ENCODE data around the gene GDNF. TPM values are rescaled to one million over a fixed set of nuclear protein-coding genes. Genes with fewer than 3 reads are reported as not detected.

GDNF gene, protein sequence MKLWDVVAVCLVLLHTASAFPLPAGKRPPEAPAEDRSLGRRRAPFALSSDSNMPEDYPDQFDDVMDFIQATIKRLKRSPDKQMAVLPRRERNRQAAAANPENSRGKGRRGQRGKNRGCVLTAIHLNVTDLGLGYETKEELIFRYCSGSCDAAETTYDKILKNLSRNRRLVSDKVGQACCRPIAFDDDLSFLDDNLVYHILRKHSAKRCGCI
- 10 to 100 TPM in 1 of 3 donors, under 1 TPM in 2; 0.64 to 17.3 (median 0.94) TPM for total RNA-seq
- long read RNA-seq, donor 1, partial matches to known transcripts, result 0 of 5 reads
- long read RNA-seq, donor 1, other reads (novel, unspliced or antisense), result 3 of 5 reads
- long read RNA-seq, donor 2, result 0 reads

DNA sequence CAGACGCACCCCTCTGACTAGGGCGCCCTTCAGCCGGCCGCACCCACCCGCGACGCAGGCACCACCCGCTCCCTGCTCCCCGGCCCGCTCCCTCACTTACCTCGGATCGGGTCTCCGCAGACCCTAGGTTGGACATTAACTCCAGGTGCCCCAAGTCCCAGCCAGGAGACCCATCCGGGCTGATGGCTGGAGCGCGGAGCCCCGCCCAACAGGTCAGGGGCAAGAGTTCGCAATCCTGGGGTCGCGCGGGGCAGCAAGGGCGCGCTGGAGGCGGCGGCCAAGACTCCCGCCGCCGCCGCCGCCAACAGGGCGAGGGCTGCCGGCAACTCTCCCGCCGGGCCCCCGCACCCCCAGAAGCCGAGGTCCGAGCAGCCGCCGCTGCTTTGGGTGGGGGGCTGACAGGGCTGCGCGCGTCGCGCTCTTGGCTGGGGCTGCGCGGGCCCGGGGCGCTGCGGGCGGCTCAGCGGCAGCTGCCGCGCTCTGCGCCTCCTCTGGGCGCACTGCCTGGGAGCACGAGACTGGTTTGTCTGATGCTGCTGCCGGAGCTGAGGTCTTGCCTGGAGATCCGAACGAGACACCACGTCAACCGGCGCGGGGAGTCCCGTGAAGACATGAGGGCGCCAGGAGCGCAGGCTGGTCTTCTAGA is at the start of gene GDNF:
GDNF (minus strand) TSS at position 635 of the 646 bp plus-strand sequence. CDS start 5,245 bp downstream, outside the sequence.
- Histone ChIP-seq H3K36me3 (ENCODE audit: low read depth) (no peaks in the 10 kb centered on the region), H3K9me3 (no peaks in the 10 kb centered on the region), H3K4me3 (peak within 1 kb of the TSS; percentile 3), H3K4me1 (ENCODE audit: low read depth) (peaks cover 6% of the 10 kb centered on the region)
- intact Hi-C loops (cut with DNase I, micrococcal nuclease), result no loop called here
- TF ChIP-seq CTCF (IDR thresholded peaks at IDR 0.05), result no peak
- ATAC-seq (peak; percentile 48), DNase-seq (no peak)

DNA sequence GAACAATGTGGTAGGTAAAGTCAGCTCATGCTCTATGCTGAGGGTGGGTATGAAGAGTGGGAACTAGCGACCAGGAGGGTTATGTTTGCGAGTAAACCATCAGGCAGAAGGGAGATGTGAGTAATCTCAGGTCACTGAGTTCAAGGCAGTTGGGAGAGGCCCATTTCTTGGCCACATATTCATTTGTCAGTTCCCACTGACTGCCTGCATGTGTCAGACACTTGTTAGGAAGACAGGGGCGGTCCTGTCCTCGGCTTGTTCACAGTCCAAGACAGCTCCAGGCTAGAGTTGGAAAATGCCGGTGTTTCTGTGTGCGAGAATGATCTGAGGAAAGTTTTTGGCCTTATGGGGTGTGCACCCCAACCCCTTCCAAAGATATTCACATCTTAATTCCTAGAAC is 48.6 kb upstream of the GDNF start:
- DNase-seq, result no peak
- H3K4me3 ChIP-seq, result no peak overlapping the region
- H3K9me3 ChIP-seq, result no peaks in the 10 kb centered on the region
- H3K4me1 ChIP-seq (ENCODE audit: low read depth), result no peaks in the 10 kb centered on the region
- ATAC-seq, result no peak
- no peak for TF ChIP-seq CTCF (IDR thresholded peaks at IDR 0.05)
- H3K36me3 ChIP-seq (ENCODE audit: low read depth), result no peaks in the 10 kb centered on the region
- intact Hi-C loops (cut with DNase I, micrococcal nuclease), result no loop called here

DNA sequence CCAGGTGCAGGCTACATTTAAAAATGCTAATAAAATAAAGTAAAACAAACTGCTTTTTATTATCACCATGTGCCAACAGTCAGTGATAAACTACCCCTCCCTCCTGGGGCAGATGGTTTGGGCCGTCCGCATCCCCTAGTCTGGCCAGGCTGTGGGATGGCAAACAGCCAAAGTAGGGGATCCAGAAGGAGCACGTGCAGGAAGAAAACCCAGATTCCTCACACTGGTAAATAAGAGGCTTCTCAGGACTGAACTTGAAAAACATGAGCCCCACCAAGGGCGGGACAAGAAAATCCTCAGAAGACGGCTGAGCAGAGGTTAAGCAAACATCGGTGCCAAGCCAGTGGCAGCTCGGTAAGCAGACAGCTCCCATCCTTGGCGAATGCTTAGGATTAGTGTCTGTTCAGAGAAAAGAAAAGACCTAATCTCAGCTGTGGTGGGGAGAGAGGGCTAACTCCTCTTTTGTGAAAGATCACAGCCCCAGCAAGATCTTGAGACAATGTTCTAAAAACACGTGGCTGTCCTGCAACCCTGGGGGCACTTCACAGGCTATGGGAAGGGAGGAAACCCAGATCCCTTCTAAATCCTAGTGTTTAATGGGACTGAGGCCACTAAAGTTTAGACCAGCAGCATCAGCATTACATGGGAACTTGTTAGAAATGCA is 46.5 kb upstream of the GDNF start:
- ATAC-seq (no peak), DNase-seq (no peak)
- Histone ChIP-seq H3K4me1 (ENCODE audit: low read depth) (no peaks in the 10 kb centered on the region), H3K36me3 (ENCODE audit: low read depth) (no peaks in the 10 kb centered on the region), H3K9me3 (no peaks in the 10 kb centered on the region), H3K4me3 (no peak overlapping the region)
- TF ChIP-seq CTCF (IDR thresholded peaks at IDR 0.05), result no peak
- intact Hi-C loops (cut with DNase I, micrococcal nuclease), result no loop called here

DNA sequence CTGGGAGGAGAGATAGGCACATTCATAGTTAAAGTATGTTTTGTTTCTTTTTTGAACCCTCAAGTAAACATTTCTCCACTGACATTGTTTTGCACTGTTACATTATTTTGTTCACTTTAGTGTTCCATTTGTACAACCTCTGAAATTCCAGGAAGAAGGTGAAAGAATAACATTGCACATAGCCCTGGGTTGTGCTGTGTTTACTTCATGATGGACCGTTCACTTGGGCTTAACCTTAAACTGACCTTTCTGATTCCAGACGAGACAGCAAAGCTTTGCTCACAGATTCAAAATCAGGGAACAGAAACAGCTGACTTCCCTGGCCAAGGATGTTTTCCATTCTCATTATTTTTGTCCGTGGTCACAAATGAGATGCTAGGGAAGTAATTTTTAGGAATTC is 42.8 kb upstream of the GDNF start:
- DNase-seq (no peak), ATAC-seq (no peak)
- TF ChIP-seq CTCF (IDR thresholded peaks at IDR 0.05), result no peak
- Histone ChIP-seq H3K36me3 (ENCODE audit: low read depth) (no peaks in the 10 kb centered on the region), H3K4me1 (ENCODE audit: low read depth) (no peaks in the 10 kb centered on the region), H3K9me3 (no peaks in the 10 kb centered on the region), H3K4me3 (no peak overlapping the region)
- intact Hi-C loops (cut with DNase I, micrococcal nuclease), result no loop called here

GRCh38 chr5:37881359-37881758 is 41.5 kb upstream of the GDNF start:
- H3K4me1 ChIP-seq (ENCODE audit: low read depth), result no peaks in the 10 kb centered on the region
- no peaks in the 10 kb centered on the region for H3K9me3 ChIP-seq
- DNase-seq (no peak), ATAC-seq (no peak)
- intact Hi-C loops (cut with DNase I, micrococcal nuclease), result no loop called here
- no peak for TF ChIP-seq CTCF (IDR thresholded peaks at IDR 0.05)
- H3K4me3 ChIP-seq, result no peak overlapping the region
- H3K36me3 ChIP-seq (ENCODE audit: low read depth), result no peaks in the 10 kb centered on the region

All from mucosa of descending colon (tissue), 3 donors.